Posterior vena cava (tissue), 2 donors: ENCODE measurements around the gene CFAP20DC. TPM values are rescaled to one million over a fixed set of nuclear protein-coding genes. Genes with fewer than 3 reads are reported as not detected.
"Not testable (repeated sequence)": the region's sequence is repeated elsewhere in the genome, so short reads cannot be mapped to it uniquely, and the experiment has no call there.

Experiments
- DNase-seq: peaks from one replicate; pipeline ENCODE4 v3.0.0-alpha.2; 2020; ENCODE audit warnings: low spot score
- intact Hi-C, 2 donors: fragments of 100-400 bp; cut with DNase I; formaldehyde crosslinking; loops; one replicate each; pipeline versions ENCODE4 v1.14.1 to v1.14.2; 2022 to 2023
- total RNA-seq, 2 donors: library from RNA; stranded (reverse); fragmentation: NEBNext Ultra II Directional; extraction: Animal tissue kit (Norgen Biotek cat#: 25700); gene quantifications; one replicate each; pipeline ENCODE4 v1.2.1, GENCODE V29; 2021
- donor health status: DM: yes; HTN: yes; CAD: no.
- donor health status: DM: yes; HTN: yes; CAD: no.

CFAP20DC gene
- total RNA-seq, 2 donors from 2014 or later = 0.65 TPM; not detected in 1

DNA sequence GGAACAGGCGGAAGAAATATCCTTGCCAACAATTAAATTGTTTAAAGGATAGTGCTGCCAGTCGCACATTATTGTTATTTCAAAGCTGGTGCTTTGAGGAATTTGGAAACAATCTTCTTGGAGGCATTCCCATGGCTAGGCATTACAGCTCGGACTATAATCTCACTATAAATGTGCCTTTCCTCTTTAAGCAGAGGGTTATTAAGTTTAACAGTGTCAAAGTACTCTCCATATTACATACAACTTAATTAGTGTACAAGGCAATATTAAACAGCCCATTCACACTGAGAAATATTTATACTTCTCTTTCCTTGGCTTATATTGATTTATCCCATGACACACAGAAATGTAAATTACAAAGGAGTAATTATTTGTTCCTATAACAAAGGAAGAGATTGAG is 329.3 kb downstream of the CFAP20DC start:
- intact Hi-C loops = no loop called here
- DNase-seq = no peak

DNA sequence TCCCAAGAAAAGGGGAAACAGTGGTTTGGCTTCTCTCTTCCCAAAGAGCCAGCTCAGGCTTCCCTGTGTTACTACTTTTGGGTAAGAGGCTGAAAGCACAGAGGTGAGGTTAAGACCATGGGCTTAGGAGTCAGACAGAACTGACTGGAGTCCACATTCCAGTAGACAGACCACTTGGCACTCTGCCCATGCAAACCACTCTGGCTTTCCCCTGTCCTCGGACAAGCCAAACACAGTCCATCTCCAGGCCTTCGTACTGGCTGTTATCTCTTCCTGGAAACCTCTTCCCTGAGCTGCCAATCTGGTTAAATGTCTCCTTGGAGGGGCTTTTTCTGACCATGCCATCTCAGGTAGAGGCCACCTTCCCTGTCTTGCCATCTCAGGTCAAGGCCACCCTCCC is 330.1 kb downstream of the CFAP20DC start:
- intact Hi-C loops = no loop called here
- no peak for DNase-seq

DNA sequence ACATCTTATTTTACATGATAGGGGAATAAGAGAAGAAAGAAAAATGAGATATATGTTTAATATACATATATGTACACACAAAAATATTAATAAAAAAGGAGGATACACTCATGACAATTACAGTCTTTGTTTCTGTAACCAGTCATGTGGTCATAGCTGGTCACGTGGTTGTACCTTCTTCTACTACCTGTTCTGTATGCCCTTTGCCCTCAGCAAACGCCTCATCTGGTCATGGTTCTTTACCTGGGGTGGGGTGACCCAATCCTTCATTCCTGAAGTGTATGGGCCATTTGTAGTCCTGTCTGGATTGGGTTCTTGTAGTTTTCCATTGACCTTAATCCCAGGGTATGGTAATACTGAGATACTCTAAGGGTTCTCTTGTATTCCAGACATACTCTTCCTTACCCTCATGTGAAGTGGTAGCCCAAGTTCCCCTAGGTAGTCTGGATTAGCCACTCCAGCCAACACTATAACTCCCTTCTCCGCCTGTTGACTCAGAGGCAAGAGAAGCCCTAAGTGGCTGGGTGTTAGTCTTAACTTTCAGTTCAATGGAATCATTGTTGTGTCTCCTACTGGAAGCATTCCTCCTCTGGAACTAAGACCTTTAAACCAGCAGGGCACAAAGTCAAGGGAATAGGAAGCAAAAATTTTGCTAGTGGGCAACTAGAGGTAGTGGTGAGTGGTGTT is 336.0 kb downstream of the CFAP20DC start:
- intact Hi-C loops = no loop called here
- DNase-seq = no peak

DNA sequence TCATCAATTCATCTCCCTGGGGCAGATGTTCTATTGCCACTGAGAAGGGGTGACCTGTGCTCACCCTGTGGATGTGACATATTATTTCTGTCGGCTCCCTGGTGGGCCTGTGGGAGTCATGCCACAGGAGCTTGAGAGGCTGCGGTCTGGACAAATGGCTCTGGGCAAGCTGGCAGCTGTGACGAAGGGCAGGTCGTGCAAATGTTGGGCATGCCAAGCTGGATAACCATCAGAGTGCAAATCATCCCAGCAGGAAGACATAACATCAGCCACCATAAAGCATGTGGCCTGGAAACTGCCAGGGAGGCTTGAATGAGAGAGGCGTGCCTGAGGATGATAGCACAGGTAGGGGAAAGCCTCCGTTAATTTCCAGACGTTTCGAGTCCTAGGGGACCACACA is 338.0 kb downstream of the CFAP20DC start:
- no peak for DNase-seq
- intact Hi-C loops = no loop called here

DNA sequence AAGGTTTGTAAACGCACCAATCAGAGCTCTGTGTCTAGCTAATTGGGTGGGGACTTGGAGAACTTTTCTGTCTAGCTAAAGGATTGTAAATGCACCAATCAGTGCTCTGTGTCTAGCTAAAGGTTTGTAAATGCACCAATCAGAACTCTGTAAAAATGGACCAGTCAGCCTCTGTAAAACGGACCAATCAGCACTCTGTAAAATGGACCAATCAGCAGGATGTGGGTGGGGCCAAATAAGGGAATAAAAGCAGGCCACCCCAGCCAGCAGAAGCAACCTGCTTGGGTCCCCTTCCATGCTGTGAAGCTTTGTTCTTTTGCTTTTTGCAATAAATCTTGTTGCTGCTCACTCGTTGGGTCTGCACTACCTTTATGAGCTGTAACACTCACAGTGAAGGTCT is 340.8 kb downstream of the CFAP20DC start:
- intact Hi-C loops, DNase-seq: not testable (repeated sequence)

DNA sequence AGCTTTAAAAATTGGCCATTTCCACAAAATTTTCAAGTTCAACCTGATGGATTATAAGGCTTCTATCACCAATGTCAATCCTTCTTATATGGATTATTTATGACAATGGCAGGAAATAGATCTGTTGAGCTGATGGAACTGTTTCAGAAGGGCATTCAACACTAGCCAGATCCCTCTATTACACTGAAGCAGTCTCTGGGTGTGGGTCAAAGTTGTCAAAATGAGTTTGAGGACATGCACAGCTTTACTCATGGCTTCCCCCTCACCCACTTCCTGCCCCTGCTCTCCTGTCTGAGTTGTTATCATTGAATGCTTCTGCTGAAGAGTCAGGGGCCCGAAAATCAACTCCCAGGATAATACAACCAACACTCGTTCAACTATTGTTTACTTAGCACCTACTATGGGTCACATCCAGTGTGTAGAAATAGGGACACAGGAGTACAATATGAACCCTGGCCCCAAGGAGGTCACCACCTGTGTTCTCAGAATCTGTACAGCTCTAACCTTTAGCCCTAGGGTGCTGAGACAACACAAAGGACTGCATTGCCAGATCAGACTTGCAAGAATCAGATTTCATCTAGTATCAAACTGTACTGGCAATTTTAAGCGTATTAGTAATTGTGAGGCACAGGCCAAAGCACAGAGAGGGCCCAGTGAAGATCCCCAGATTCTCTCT is 341.6 kb downstream of the CFAP20DC start:
- no peak for DNase-seq
- intact Hi-C loops = no loop called here

DNA sequence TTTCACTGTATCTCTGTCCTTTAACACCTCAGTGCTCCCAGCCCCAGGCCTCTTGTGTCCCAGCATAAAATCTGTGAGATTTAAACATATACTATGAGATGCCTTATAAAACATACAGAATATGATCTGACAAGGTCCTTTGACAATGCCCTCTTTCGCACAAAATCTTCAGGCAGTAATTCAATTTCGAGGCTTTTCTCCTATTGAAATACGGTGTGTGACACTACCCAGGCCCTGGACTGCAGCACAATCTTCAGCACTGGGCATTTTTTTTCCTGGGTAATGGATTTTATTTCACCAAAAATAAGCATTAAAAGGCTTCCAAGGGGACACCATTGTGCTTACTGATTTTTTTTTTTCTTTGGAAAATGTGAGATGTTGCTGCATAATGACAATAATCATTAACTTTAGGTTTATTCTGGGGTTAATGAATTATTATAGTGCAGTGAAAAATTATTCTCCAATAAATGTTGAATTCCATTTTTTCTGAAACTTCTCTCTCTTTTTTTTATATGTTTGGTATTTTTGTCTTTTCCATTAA is 342.4 kb downstream of the CFAP20DC start:
- intact Hi-C loops = no loop called here
- DNase-seq = no peak

DNA sequence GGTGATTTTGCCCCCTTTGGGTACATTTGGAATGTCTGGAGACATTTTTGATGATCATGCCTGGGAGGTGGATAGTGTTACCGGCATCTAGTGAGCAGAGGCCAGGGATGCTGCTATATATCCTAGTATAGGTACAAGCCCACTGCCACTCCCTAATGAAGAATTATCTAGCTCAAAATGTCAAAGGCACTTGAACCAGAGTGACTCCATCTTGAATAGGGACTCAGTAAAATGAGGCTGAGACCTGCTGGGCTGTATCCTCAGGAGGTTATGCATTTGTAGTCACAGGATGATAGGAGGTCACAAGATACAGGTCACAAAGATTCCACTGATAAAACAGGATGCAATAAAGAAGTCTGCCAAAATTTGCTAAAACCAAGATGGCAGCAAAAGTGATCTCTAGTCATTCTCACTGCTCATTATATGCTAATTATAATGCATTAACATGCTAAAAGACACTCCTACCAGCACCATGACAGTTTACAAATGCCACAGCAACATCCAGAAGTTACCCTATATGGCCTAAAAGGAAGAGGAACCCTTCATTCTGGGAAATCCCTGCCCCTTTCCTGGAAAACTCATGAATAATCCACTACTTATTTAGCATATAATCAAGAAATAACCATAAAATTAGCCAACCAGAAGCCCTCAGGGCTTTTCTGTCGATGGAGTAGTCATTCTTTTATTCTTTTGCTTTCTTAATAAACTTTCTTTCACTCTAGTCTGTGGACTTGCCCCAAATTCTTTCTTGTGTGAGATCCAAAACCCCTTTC is 343.2 kb downstream of the CFAP20DC start:
- no peak for DNase-seq
- intact Hi-C loops = no loop called here

DNA sequence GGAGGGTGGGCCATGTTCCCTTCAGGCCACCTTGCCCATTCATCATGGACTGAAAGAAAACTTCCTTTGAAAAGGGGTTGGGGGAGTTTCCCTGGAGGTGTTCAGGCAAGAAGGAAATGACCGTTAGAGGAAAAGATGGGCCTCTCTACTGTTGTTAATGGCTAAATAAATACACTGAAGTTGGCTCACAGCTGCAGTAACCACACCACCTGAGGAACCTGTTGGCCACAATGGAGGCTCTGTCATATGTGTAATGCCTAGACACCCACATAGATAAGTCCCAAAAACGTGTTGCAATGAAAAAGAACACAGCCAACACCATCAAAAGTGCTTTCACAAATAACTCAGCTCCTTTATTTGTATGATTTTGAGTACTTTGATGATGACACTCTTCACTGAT is 345.1 kb downstream of the CFAP20DC start:
- DNase-seq = no peak
- intact Hi-C loops = no loop called here

DNA sequence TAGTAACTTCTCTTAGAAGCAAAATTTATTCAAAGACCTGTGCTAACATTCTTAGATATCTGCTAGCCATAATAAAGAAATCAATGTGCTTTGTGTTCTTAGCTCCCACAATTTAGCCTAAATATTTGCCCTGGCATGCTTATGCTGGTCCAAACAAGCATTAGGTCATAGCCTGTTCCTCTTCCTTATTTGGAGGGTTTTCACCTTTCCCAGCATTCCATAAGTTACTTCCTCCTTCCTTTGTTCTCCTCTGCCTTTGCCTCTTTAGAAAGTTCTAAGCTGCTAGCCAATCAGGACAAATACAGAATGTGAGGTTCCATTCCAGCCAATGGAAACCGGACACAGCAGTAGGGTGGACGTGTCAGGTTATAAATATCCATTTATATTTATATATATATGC is 345.5 kb downstream of the CFAP20DC start:
- intact Hi-C loops, DNase-seq: not testable (repeated sequence)

DNA sequence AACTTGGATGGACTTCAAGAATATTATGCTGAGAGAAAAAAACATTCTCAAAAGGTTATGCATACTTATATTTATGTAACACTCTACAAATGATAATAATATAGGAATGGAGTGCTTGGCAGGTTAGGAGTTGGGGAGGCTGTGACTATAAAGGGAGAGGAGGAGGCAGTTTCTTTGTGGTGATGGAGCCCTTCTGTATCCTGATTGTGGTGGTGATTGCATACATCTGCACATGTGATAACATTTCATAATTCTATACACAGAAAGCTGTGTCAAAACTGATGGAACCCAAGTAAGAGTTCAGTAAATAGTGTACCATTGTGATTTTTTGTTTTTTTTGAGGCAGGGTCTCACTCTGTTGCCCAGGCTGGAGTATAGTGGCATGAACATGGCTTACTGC is 351.6 kb downstream of the CFAP20DC start:
- intact Hi-C loops = no loop called here
- no peak for DNase-seq

DNA sequence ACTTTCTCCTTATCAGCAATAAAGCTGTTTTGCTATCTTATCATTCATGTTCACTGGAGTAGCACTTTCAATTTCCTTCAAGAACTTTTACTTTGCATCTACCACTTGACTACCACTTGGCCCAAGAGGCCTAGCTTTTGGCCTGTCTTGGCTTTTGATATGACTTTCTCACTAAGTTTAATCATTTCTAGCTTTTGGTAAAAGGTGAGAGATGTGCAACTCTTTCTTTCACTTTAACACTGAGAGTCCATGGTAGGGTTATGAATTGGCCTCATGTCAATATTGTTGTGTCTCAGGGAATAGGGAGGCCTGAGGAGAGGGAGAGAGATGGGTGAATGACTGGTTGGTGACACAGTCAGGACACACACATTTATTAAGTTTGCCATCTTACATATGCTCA is 352.3 kb downstream of the CFAP20DC start:
- no peak for DNase-seq
- intact Hi-C loops = no loop called here

DNA sequence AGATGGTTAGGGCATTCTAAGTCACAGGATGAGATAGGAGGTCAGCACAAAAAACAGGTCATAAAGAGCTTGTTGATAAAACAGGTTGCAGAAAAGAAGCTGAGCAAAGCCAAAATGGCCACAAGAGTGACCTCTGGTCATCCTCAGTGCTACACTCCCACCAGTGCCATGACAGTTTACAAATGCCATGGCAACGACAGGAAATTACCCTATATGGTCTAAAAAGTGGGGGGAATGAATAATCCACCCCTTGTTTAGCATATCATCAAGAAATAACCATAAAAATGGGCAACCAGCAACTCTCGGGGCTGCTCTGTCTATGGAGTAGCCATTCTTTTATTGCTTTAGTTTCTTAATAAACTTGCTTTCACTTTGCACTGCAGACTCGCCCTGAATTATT is 353.0 kb downstream of the CFAP20DC start:
- DNase-seq, intact Hi-C loops: not testable (repeated sequence)

DNA sequence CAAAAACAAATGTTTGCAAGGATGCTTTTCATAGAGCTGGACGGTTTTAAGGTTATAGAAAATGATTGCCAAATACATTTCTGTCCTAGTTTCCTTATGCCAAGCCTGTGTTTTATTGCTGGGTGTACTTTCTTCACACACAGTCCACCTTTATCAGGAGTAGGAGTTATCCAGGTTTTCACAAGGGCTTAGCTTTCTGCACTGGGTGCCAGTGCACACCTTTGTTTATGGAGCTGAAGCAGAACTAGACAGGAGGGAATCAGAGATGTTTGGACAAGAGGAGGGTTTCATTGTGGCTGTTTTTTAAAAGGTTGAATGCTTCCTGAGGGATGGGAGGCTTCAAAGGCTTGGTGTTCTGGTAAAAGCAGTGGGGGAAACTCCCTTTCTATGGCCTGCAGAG is 353.7 kb downstream of the CFAP20DC start:
- DNase-seq = no peak
- intact Hi-C loops = no loop called here

DNA sequence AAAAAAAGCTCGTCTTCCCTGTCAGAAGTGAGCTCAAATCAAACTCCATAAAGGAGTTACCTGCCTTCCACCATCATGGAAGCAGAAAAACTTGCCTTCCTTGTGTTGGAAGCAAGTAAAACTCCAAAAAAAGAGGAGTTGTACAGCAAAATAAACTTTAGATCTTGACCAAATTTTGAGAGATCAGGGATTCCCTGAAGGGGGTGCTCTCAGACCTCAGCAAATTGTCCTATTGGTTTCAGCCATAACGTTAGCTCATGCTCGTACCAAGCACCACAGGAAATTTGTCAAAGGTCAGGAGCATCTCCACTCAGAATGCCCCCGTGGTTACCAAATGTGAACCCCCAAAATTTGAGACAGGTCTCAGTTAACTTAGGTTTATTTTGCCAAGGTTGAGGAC is 354.5 kb downstream of the CFAP20DC start:
- intact Hi-C loops, DNase-seq: not testable (repeated sequence)

DNA sequence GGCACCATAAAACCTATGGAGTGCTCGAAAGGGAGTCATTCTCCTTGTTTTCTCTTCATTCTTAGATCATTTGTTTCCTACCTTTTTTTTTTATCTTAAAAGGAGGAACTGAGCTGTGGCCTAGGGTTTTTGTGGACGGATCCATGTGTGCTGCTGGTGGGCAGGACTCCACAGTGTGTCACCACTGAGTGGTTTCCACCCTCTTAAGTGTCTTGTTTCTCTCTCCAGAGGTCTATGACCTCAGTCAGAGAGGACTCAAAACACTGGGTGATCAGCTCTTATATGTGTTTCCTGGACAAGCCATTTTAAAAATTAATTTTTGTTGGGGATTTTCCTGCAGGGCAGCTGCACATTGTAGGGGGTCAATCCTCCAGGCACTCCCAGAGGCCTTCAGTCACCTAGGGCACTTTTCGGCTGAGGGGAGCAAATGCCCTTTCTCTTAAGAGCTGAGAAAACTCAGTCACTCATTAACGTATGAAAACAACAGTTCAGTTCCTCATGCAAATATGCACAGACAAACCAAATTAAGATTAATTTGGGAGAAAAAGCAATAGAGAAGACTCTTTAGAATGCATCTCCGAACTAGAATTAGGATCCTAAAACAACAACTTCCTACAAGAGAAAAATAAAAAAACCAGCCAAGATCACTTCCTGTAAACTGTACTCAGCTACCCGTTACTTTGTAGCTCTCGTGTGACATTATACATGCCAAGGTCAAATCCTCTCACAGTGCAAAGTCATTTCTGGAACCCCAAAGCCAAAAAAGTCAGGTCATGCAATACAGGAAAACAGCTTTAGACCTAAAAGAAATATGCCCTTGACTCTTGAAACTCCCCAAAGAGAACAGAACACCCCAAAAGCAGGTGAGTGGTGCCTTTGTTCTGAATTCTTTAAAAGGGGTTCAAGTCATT is 355.6 kb downstream of the CFAP20DC start:
- intact Hi-C loops = no loop called here
- DNase-seq = no peak

DNA sequence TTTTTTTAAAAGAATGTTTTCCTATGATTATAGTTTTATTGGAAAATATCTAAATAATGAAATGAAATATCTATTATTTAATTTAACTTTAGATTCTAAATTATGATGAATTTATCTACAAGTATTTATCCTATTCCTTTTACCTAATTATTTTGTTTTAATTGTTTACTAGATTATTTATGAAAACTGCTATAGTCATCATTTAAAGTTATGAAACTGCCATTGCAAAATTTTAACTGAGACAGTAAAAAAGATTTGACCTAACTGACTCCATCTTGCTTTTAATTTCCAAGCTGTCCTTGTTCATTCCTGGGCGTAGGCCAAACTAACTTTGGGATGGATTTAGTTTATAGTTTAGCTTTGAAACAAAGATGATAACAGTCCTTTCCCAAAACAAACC is 357.3 kb downstream of the CFAP20DC start:
- intact Hi-C loops = no loop called here
- no peak for DNase-seq
